Measurements from ENCODE around the gene GATAD2B. TPM values are rescaled to one million over a fixed set of nuclear protein-coding genes. Genes with fewer than 3 reads are reported as not detected.

Gene GATAD2B
- total and polyA plus RNA-seq, 2 of the 4 experiments (the other 2 are of a cell fraction), result 3.8 to 6.2 TPM

- whole genome bisulfite sequencing, 2 experiments (ENCODE audit: extremely low coverage in 2 of 2, insufficient read length in 1 of 2), result no CpG with 5 or more reads among the region's 3 CpGs
- peaks cover 18 to 61% of the 10 kb centered on the region in 2 experiments for H3K79me1 ChIP-seq (ENCODE audit: low read depth in 1 of 2, low read length in 2 of 2)
- POLR2A ChIA-PET (ENCODE audit: unreplicated experiment), result no interaction called here
- no peaks in the 10 kb centered on the region for H3K9me3 ChIP-seq (ENCODE audit: control insufficient read depth, insufficient read depth, low read length)
- H3K36me3 ChIP-seq (ENCODE audit: control insufficient read depth, insufficient read depth, low read length), result peaks cover 6% of the 10 kb centered on the region; the same call in 1 of the 2 replicates
- no peak overlapping the region for H3K9ac ChIP-seq (ENCODE audit: low read depth, low read length)
- H3K9me1 ChIP-seq (ENCODE audit: insufficient read depth, low read length), result 0 out of 2 replicates have a peak, but pooled peaks cover 6% of the 10 kb centered on the region
- H3K4me3 ChIP-seq (ENCODE audit: insufficient read depth, low read depth, low read length), result no peak overlapping the region
- dilution Hi-C loops (cut with HindIII; ENCODE audit: low sequenced_read_pairs, unreplicated experiment) (no loop called here), in situ Hi-C loops (cut with MboI; ENCODE audit: low sequenced_read_pairs) (no loop called here), intact Hi-C loops (cut with micrococcal nuclease) (no loop called here)
- no peak overlapping the region for H4K91ac ChIP-seq (ENCODE audit: insufficient read depth, low read depth, low read length)
- H3K14ac ChIP-seq (replicated peaks; ENCODE audit: low read depth, low read length), result no peak overlapping the region
- H3K18ac ChIP-seq (ENCODE audit: low read depth, low read length), result no peak overlapping the region
- no peak overlapping the region for H2AFZ ChIP-seq (replicated peaks; ENCODE audit: low read length, poor library complexity)
- H4K8ac ChIP-seq (ENCODE audit: low read depth in 2 of 2, low read length in 2 of 2), result no peak overlapping the region
- no peak overlapping the region for H2AK9ac ChIP-seq (replicated peaks; ENCODE audit: low read depth, low read length, poor library complexity)
- H3K4ac ChIP-seq (ENCODE audit: low read depth, low read length), result no peak overlapping the region
- H2BK15ac ChIP-seq (ENCODE audit: low read depth, low read length), result no peak overlapping the region
- H2BK5ac ChIP-seq (ENCODE audit: low read depth, low read length, poor library complexity, severe bottlenecking), result no peak overlapping the region
- no peak overlapping the region for H2AK5ac ChIP-seq (ENCODE audit: low read depth, low read length)
- no peak overlapping the region for H4K5ac ChIP-seq (ENCODE audit: low read depth, low read length)
- BruUV-seq (replicated peaks), result no TSS peak
- H3K27ac ChIP-seq (ENCODE audit: insufficient read depth, low read length), result no peak overlapping the region
- H3K27me3 ChIP-seq (ENCODE audit: control insufficient read depth, insufficient read depth, low read length), result no peaks in the 10 kb centered on the region
- no peak overlapping the region for H3K4me2 ChIP-seq (ENCODE audit: low read depth, low read length)
- no peaks in the 10 kb centered on the region for H3K4me1 ChIP-seq (ENCODE audit: control insufficient read depth, insufficient read depth, low read length)
- H3K23ac ChIP-seq (ENCODE audit: low read depth, low read length), result no peak overlapping the region
- ATAC-seq (ENCODE audit: low read depth), result no peak
- no peak overlapping the region for H2BK20ac ChIP-seq (ENCODE audit: low read depth, low read length)
- no peak overlapping the region for H3K56ac ChIP-seq (ENCODE audit: extremely low read depth, insufficient read depth, low read length)
- H4K20me1 ChIP-seq (ENCODE audit: insufficient read depth, low read length), result peaks cover 17% of the 10 kb centered on the region
- DNase-seq, result no peak
- H2BK120ac ChIP-seq (ENCODE audit: low read depth, low read length), result no peak overlapping the region
- TF ChIP-seq NFE2L2 (IDR thresholded peaks at IDR 0.05; ENCODE audit: low read depth, low read length) (no peak), USF2 (IDR thresholded peaks at IDR 0.05; ENCODE audit: low read depth, low read length) (no peak), BHLHE40 (IDR thresholded peaks at IDR 0.05; ENCODE audit: low read depth, low read length) (no peak), CEBPB (IDR thresholded peaks at IDR 0.05; ENCODE audit: low read depth, low read length) (no peak), RCOR1 (IDR thresholded peaks at IDR 0.05; ENCODE audit: insufficient replicate concordance, low read length) (no peak), RFX5 (IDR thresholded peaks at IDR 0.05; ENCODE audit: low read depth, low read length) (no peak), FOS (IDR thresholded peaks at IDR 0.05; ENCODE audit: low read depth, low read length) (no peak), POLR2A (IDR thresholded peaks at IDR 0.05; ENCODE audit: low read depth, low read length) (no peak), CHD1 (IDR thresholded peaks at IDR 0.05; ENCODE audit: low read depth, low read length) (no peak), RAD21 (IDR thresholded peaks at IDR 0.05; ENCODE audit: low read length) (no peak), MAZ (IDR thresholded peaks at IDR 0.05; ENCODE audit: borderline replicate concordance, low read depth, low read length) (no peak), MXI1 (IDR thresholded peaks at IDR 0.05; ENCODE audit: borderline replicate concordance, low read depth, low read length) (no peak)
- TF ChIP-seq, protein P1, sequence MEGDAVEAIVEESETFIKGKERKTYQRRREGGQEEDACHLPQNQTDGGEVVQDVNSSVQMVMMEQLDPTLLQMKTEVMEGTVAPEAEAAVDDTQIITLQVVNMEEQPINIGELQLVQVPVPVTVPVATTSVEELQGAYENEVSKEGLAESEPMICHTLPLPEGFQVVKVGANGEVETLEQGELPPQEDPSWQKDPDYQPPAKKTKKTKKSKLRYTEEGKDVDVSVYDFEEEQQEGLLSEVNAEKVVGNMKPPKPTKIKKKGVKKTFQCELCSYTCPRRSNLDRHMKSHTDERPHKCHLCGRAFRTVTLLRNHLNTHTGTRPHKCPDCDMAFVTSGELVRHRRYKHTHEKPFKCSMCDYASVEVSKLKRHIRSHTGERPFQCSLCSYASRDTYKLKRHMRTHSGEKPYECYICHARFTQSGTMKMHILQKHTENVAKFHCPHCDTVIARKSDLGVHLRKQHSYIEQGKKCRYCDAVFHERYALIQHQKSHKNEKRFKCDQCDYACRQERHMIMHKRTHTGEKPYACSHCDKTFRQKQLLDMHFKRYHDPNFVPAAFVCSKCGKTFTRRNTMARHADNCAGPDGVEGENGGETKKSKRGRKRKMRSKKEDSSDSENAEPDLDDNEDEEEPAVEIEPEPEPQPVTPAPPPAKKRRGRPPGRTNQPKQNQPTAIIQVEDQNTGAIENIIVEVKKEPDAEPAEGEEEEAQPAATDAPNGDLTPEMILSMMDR (conservative IDR thresholded peaks at IDR 0.05; ENCODE audit: low read depth, low read length), result no peak
- CTCF ChIA-PET, result no interaction called here
These were observed 50.4 kb downstream of the GATAD2B start for GRCh38 chr1:153872331-153872730.
